ENCODE data around the gene NPHS1.
"Not testable (repeated sequence)": the region's sequence is repeated elsewhere in the genome, so short reads cannot be mapped to it uniquely, and the experiment has no call there.

NPHS1 gene

DNA sequence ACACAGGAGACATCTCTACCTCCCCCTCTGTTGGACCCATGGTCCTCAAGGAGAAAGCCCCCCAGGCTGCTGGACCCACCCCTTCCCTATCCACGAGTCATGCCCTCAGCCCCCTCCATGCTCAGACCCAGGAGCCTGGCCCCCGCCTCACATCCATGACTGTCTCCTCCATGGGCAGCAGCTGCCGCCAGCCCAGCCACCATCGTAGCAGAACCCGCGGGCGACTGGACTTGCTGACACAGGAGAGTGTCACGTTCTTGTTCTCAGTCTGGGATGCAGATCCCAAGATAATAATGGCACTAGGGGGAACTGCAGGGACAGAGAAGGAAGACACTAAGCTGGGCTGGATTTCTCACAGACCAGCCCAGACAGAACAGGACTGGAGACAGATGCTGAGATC lies 3.8 kb downstream of the NPHS1 start:
- DNase-seq, result no peak

DNA sequence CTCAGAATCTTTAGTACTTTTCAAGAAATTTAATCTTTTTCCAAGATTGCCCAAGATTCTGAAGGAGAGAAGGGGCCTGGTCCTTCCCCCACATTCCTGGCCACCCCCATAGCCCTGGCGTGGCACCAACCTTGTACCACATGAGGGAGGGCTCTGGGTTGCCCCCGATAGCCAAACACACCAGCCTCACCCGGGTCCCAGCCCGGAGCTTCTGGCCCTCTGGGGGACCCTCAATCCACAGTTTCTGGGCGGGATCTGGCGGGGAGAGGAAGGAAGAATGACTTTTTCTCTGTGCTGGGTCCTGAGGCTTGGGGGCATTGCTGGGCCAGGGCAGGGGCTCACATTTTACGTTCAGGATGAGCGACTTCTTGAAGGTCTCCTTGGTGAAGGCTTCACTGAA lies 4.4 kb downstream of the NPHS1 start:
- DNase-seq, result no peak

- no peak for DNase-seq
Measured at GRCh38 chr19:35846038-35846668, 6.2 kb downstream of the NPHS1 start.

DNA sequence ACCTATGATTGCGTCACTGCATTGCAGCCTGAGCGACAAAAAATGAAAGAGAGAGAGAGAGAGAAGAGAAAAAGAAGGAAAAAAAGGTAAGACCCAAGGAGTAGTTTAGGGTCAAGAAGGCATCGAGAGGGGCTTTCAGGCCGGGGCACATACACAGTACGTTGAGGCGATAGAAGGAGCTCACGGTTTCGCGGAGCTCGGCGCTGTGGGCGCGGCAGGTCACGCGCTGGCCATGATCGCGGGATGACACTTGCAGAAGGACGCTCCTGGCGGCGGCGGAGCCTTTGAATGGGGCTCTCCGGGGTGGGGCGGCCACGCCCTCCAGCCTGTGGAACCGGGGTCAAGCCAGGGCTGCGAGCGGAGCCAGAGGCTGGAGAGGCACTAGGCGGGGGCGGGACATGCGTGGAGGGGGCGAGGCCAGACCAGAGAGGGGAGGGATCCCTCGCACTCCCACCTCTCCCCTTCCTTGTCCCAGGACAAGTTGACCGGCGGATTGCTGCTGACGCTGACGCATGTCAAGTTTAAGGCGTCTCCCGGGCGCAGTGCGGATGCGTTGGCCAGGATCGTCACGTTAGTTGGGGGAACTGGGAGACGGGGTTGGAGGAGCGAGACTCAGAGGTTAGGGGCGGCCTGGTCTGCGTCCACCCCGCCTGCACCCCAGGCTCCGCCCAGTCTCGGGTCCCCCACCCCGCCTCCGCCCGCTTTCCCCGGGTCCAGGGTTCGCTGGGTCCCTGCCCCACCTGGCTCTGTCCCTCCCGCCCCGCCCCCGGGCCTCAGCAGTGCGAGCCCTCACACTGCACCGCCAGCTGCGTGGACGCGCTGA lies 6.9 kb downstream of the NPHS1 start:
- DNase-seq, result peak in 1 of 2 experiments; percentile 22

DNA sequence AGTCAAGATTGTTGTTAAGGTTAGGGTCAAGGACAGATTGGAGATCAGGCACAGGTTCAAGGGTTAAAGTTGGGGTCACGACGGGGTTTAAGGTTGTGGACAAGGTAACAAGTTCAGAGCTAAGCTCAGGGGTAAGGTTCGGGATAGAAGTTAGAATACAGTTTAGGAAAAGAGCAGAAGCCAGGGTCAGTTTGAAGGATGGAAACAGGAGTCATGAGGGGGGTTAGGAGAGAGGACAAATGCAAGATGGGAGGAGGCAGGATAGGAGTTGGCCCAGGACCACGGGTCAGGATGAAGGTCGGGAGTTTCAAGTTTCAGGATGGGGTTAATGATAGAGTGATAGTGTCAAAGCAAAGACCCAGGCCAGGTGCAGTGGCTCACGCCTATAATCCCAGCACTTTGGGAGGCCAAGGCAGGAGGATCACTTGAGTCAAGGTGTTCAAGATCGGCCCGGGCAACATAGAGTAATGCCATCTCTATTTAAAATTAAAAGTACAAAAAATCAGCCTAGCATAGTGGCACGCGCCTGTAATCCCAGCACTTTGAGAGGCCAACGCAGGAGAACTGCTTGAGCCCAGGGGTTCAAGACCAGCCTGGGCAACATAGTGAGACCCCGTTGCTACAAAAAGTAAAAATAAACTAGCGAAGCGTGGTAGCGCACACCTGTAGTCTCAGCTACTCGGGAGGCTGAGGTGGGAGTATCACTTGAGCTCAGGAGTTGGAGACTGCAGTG lies 7.7 kb downstream of the NPHS1 start:
- DNase-seq, result no peak

DNA sequence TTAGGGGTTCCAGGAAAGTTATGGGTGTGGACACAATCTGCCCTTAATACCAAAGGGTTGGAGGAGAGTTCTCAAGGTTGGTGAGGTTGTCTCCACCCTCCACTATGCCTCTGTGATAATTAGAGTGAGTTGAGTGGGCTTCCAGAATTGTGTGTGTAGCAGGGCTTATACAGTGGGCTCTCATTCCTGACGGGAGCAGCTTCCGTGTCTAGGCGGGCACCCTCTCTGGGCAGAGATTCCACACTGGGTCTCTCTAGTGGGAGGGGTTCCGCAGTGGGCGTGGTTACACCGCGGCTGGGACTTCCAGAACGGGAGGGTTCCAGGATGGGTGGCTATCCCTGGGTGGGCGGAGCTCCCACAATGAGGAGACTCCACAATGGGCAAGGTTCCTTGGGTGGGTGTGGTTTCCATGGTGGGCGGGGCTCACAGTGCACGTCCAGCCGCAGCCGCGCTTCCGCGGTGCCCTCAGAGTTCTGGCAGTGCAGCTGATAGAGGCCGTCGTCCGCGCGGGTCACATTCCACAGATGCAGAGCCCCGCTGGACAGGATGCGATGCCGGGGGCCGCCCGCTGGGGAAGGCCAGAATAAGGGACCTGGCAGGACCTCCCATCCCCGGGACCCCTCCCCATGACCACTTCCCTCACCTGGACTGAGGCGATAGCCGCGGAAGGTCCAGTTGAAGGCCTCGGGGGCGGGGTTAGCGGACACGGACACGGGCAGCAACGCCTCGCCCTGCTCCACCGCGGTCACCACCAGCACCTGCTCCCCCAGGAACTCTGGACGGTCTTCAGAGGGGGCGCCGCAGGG lies 8.4 kb downstream of the NPHS1 start:
- peak in 1 of 2 experiments; percentile 41 for DNase-seq

DNA sequence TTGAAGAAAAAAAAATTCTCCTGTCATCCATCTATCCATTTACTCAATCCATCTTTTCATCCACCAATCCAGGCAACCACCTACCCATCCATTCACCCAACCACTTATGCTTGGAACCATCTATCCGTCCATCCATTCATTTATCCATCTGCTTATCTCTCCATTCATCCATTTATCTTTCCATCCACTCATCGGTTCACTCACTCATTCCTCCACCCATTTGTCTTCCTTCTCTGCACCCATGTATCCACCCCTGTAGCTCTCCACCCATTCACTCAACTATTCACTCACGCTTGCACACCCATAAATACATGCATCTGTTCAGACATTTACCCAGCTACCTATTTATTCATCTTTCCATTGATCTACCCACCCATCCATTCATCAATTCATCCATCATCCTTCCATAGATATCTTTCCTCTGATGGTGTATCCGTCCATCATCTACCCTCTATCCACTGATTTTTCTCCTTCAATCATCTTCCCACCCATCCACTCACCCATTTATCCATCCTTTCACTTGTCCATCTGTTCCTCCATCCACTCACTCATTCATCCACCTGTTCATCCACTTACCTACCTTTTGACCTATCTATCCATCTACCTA lies 9.5 kb downstream of the NPHS1 start:
- DNase-seq, result no peak

DNA sequence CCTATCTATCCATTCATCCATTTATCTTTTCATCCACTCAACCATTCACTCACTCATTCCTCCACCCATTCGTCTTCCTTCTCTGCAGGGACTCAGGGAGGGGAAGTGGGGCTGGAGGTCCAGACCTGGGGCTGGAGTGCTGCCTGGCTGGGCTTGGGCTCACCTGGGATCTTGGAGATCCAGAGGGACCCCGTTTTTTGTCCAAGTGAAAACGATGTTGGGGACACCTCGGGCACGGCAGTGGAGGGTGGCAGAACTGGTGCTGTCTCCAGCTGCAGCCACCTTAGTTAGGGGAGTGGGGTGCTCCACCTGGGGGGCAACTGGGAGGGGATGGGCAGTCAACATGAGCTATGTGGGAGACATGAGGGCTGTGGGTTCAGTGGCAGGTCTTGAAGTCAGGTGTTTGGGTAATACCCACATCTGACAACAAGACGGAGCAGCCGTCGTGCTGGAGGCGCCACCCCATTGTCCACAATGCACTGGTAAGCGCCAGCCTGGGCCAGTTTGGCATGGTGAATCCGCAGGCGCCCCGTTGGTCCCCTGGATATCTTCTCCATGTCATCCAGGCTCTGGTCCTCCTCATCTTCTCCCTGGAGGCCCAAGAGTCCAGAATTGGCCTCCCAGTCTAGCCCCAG lies 10.2 kb downstream of the NPHS1 start:
- DNase-seq, result no peak

- not testable (repeated sequence) for DNase-seq
Measured at GRCh38 chr19:35836096-35836495, 16.2 kb downstream of the NPHS1 start.

DNA sequence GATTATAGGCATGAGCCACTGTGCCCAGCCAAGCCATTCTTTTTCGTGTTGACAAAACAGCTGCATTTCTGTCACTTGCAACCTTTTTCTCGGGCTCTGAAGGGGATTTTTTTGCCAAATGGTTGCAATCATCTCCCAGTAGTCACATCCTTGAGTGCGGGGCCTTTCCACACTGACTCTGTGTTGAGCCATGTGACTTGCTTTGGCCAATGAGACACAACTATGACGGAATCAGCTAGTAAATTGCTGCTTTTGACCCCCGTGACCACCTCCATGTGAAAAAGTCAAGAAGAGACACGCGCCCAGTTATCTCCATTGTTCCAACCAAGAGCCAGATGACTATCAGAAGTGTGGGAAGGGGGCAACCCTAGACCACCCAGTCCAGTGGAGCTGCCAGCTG lies 18.3 kb downstream of the NPHS1 start:
- no peak for DNase-seq

DNA sequence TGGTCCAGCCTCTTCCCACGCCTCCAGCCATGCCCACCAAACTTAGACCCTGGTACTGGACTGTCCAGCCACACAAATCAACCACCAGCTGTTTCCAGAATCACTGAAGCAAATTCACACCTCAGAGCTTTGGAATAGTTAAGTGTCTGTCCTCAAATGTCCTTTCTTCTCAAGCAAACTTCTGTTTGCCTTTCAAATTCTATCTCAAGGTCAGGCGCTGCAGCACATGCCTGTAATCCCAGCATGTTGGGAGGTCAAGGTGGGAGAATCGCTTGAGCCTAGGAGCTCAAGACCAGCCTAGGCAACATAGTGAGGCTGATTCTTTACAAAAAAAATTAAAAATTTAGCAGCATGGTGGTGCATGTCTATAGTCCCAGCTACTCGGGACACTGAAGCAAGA lies 20.2 kb downstream of the NPHS1 start:
- DNase-seq, result no peak

DNA sequence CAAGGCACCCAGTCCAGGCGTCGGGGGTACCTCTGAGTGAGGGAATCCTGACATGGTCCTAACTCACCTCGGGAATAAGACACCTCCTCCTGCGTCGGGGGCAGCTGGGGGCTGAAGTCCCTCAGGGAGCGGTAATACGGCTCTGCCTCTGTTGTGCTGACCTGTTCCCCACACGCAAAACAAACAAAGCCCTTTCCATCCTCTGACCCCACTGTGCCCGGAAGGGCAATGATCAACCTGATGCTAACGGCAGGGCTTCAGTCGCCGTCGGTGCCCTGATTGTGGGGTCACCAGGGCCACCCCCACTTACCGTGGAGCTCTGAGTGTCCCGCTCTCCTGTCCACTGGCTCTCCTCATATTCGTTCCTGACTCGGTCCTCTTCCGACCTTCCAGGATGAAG lies 21.3 kb downstream of the NPHS1 start:
- no peak for DNase-seq

GRCh38 chr19:35828692-35829301 lies 23.5 kb downstream of the NPHS1 start:
- peak; percentile 60 to 64 for DNase-seq

DNA sequence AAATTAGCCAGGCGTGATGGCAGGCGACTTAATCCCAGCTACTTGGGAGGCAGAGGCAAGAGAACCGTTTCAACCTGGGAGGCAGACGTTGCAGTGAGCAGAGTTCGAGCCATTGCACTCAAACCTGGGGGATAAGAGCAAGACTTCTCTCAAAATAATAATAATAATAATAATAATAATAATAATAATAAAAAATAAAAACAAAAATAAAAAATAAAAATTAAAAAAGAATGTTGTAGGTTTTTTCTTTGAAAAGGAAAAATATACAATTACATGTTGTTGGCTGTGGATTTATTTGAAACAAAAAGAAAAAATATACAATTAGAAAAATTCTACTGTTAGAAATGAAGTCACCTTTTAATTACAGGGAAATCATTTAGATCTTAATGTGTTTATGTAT lies 28.2 kb downstream of the NPHS1 start:
- no peak for DNase-seq

DNA sequence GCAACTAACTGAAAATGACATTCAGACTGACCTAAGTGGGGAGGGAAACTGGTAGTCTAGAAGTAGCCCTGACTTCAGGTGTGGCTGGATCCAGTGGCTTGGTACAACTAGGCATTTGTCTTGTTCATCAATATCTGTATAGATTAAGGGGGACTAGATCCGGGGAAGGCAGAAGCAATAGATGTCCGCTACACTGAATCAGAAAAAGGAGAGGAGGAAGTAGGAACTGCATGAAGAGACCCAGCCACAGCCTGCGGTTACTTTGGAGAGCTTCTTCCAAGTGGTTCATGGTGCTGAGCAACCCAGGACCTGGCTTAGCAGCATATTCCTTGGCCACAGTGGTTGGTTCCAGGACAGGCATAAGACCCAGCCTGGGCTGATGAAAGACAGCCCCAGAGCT lies 29.7 kb downstream of the NPHS1 start:
- no peak for DNase-seq

DNA sequence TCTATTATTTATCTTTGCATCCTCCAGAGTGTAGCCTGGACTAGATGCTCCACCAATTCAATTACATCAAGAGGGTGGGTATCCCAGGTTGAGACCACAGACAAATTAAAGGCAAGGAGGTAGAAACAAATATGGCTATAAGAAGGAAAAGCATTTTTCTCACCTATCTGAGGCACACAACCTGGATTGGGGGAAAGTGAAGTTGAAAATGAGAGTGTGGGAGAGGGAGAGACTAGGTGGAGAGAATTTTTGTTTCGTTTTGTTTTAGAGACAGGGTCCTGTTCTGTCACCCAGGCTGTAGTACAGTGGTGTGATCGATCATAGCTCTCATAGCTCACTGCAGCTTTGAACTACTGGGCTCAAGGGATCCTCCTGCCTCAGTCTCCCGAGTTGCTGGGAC lies 33.9 kb downstream of the NPHS1 start:
- no peak for DNase-seq

- no peak for DNase-seq
Measured at GRCh38 chr19:35816846-35817245, 35.5 kb downstream of the NPHS1 start.

GRCh38 chr19:35816262-35816661 lies 36.0 kb downstream of the NPHS1 start:
- no peak for DNase-seq

DNA sequence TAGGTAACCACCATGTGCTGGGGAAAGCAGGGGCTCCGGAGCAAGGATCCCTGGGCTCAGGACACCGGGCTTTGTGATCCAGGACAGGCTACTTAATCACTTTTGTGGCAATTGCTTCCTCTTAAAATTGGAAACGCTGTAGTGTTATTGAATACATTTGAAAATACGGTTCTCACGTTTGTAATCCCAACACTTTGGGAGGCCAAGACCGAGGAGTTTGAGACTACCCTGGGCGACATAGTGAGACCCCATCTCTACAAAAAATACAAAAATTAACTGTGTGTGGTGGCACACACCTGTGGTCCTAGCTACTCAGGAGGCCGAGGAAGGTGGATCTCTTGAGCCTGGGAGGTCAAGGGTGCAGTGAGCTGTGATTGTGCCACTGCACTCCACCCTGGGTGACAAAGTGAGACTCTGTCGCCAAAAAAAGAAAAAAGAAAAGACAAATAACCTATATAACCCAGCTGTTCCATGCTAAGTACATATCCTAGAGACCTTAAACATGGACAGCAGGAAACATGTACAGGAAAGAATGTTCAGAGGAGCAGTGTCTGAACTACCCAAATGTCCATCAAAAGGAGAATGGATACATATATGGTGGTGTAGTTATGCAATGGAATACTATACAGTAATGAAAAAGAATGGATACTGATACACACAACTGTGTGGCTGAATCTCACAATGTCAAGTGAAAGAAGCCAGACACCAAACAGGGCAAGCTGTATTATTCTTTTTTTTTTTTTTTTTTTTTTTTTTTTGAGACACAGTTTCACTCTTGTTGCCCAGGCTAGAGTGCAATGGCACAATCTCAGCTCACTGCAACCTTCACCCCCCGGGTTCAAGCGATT lies 39.0 kb downstream of the NPHS1 start:
- DNase-seq, result no peak

DNA sequence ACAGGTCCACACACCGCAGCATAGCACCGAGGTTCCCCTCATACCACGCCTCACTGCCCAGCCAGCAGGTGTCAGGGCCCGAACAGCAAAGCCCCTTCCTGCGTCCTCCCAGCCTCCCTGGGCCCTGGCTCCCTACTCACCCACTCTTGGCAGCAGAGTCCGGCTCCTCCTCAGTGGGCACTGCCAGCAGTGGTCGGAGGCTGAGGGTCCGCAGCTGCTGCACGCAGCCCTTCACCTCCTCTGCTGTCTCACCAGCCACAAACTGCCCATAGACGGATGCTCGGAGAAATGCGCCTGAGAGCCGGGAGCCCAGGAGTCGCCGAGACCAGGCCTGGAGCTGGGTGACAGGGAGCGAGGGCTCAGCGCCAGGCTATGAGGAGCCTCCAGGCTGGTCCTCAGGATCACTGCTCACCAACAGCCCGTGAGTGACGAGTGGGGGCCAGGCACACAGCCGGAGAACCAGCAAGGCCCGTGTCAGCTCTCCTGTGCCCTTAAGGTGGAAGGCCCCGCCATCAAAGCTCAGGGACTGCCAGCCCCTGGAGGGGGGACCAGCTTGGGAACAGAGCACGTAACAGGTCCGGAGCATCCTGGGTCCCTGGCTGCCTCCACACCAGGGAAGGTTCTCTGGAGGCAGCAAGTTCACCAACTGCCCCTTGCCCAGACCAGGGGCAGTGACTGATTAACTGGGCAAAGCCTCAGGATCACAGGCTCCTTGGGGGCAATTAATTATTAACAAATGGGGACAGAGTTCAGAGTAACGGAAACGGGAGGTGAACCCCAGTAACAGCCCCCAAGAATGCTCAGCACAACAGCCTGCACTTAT lies 39.9 kb downstream of the NPHS1 start, which contains the start of gene PRODH2:
TSS of gene PRODH2 (minus strand) at position 626 of the 823 bp plus-strand sequence. CDS start at position 586, 40 bp downstream.
- DNase-seq, result no peak

Measured in activated CD4-positive, alpha-beta T cell treated with anti-CD3 and anti-CD28 coated beads, Interleukin-2, amount 50 U/mL, for 48 hours (primary cell).